ENCODE measurements around the gene PRLH. TPM values are rescaled to one million over a fixed set of nuclear protein-coding genes. Genes with fewer than 3 reads are reported as not detected.

PRLH gene
- total and polyA plus RNA-seq, 2 of the 13 experiments (the other 11 are each of a cell fraction or from before 2014, with no cell fraction given) = not detected

GRCh38 chr2:237520290-237520689 is 46.1 kb upstream of the PRLH start:
- Histone ChIP-seq H3K4me3 (replicated peaks in 1 of 3; ENCODE audit: insufficient read depth in 1 of 3, low read depth in 2 of 3, low read length in 3 of 3) (no peak overlapping the region), H3K9me3 (ENCODE audit: low read length) (no peaks in the 10 kb centered on the region), H3K36me3 (replicated peaks in 1 of 2; ENCODE audit: control insufficient read depth in 1 of 2, insufficient read depth in 2 of 2, low read length in 2 of 2) (no peaks in the 10 kb centered on the region), H3K4me1 (ENCODE audit: insufficient read depth, low read length) (peaks cover 9% of the 10 kb centered on the region), H3K4me2 (ENCODE audit: low read depth, low read length) (no peak overlapping the region), H3K9ac (ENCODE audit: insufficient read depth, low read depth, low read length) (no peak overlapping the region), H3K27ac (ENCODE audit: extremely low read length, insufficient read depth, low read length) (no peak overlapping the region), H2AFZ (ENCODE audit: low read length) (no peak overlapping the region), H3K79me2 (ENCODE audit: insufficient read depth, low read length) (no peaks in the 10 kb centered on the region), H4K20me1 (ENCODE audit: insufficient read depth, low read length) (no peaks in the 10 kb centered on the region), H3K27me3 (ENCODE audit: control insufficient read depth in 1 of 2, insufficient read depth in 2 of 2, low read length in 2 of 2) (peaks cover 0 to 17% of the 10 kb centered on the region in 2 experiments; a peak in 4 of 5 replicates)
- 39% methylated on average over 6 of the region's 6 CpGs for WGBS (ENCODE audit: low lambda C conversion rate)
- no peak for FAIRE-seq
- intact Hi-C loops (cut with micrococcal nuclease; ENCODE audit: unreplicated experiment) = no loop called here
- ATAC-seq = no peak
- CTCF ChIA-PET (ENCODE audit: low intra/inter-chr PET ratio, low total read pairs) = no interaction called here
- in situ Hi-C loops (cut with HindIII; ENCODE audit: extremely low pct_ligation_motif_present, low pct_unique_long_range_greater_than_20kb) = no loop called here
- no peak for DNase-seq (ENCODE audit: low spot score)
- BruUV-seq (replicated peaks) = no TSS peak
- POLR2A ChIA-PET = no interaction called here
- TF ChIP-seq MNT (IDR thresholded peaks at IDR 0.05) = no peak
- TF ChIP-seq, protein P1, sequence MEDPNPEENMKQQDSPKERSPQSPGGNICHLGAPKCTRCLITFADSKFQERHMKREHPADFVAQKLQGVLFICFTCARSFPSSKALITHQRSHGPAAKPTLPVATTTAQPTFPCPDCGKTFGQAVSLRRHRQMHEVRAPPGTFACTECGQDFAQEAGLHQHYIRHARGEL (CRISPR knock-in tag; IDR thresholded peaks at IDR 0.05) = no peak

- FAIRE-seq = peak; percentile 53
- 46% methylated on average over 2 of the region's 6 CpGs for WGBS (ENCODE audit: low lambda C conversion rate)
- DNase-seq (ENCODE audit: low spot score) = peak; percentile 54
- TF ChIP-seq KLF11 (CRISPR knock-in tag; IDR thresholded peaks at IDR 0.05) (no peak), KAT8 (CRISPR knock-in tag; IDR thresholded peaks at IDR 0.05) (no peak), HNF4A (CRISPR knock-in tag; IDR thresholded peaks at IDR 0.05) (peak; percentile 70), ZSCAN22 (CRISPR knock-in tag; IDR thresholded peaks at IDR 0.05) (no peak), ZNF687 (CRISPR knock-in tag; IDR thresholded peaks at IDR 0.05) (peak; percentile 83), SPEN (CRISPR knock-in tag; IDR thresholded peaks at IDR 0.05; ENCODE audit: low read depth) (peak; percentile 69; the same call in 1 of the 2 replicates)
- TF ChIP-seq, protein P2, sequence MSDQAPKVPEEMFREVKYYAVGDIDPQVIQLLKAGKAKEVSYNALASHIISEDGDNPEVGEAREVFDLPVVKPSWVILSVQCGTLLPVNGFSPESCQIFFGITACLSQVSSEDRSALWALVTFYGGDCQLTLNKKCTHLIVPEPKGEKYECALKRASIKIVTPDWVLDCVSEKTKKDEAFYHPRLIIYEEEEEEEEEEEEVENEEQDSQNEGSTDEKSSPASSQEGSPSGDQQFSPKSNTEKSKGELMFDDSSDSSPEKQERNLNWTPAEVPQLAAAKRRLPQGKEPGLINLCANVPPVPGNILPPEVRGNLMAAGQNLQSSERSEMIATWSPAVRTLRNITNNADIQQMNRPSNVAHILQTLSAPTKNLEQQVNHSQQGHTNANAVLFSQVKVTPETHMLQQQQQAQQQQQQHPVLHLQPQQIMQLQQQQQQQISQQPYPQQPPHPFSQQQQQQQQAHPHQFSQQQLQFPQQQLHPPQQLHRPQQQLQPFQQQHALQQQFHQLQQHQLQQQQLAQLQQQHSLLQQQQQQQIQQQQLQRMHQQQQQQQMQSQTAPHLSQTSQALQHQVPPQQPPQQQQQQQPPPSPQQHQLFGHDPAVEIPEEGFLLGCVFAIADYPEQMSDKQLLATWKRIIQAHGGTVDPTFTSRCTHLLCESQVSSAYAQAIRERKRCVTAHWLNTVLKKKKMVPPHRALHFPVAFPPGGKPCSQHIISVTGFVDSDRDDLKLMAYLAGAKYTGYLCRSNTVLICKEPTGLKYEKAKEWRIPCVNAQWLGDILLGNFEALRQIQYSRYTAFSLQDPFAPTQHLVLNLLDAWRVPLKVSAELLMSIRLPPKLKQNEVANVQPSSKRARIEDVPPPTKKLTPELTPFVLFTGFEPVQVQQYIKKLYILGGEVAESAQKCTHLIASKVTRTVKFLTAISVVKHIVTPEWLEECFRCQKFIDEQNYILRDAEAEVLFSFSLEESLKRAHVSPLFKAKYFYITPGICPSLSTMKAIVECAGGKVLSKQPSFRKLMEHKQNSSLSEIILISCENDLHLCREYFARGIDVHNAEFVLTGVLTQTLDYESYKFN (CRISPR knock-in tag; conservative IDR thresholded peaks at IDR 0.05) = peak; percentile 38; the same call in 1 of the 2 replicates
These were observed 41.7 kb upstream of the PRLH start for GRCh38 chr2:237524631-237525030.

More at GRCh38 chr2:237524631-237525030, 41.7 kb upstream of the PRLH start:
- Histone ChIP-seq H4K20me1 (ENCODE audit: insufficient read depth, low read length) (no peaks in the 10 kb centered on the region), H3K36me3 (replicated peaks in 1 of 2; ENCODE audit: control insufficient read depth in 1 of 2, insufficient read depth in 2 of 2, low read length in 2 of 2) (no peaks in the 10 kb centered on the region), H3K79me2 (ENCODE audit: insufficient read depth, low read length) (no peaks in the 10 kb centered on the region), H2AFZ (ENCODE audit: low read length) (no peak overlapping the region), H3K27ac (ENCODE audit: extremely low read length, insufficient read depth, low read length) (no peak overlapping the region), H3K4me1 (ENCODE audit: insufficient read depth, low read length) (peaks cover 9% of the 10 kb centered on the region), H3K9ac (ENCODE audit: insufficient read depth, low read depth, low read length) (no peak overlapping the region), H3K27me3 (ENCODE audit: control insufficient read depth in 1 of 2, insufficient read depth in 2 of 2, low read length in 2 of 2) (peaks cover under 1 to 25% of the 10 kb centered on the region in 2 experiments; a peak in 3 of 5 replicates), H3K4me3 (replicated peaks in 1 of 3; ENCODE audit: insufficient read depth in 1 of 3, low read depth in 2 of 3, low read length in 3 of 3) (no peak overlapping the region), H3K4me2 (ENCODE audit: low read depth, low read length) (peak overlapping the region; percentile 43), H3K9me3 (ENCODE audit: low read length) (no peaks in the 10 kb centered on the region)
- ATAC-seq = peak; percentile 93
- CTCF ChIA-PET (ENCODE audit: low intra/inter-chr PET ratio, low total read pairs) = no interaction called here
- in situ Hi-C loops (cut with HindIII; ENCODE audit: extremely low pct_ligation_motif_present, low pct_unique_long_range_greater_than_20kb) = no loop called here
- POLR2A ChIA-PET = no interaction called here
- intact Hi-C loops (cut with micrococcal nuclease; ENCODE audit: unreplicated experiment) = no loop called here
- no TSS peak for BruUV-seq (replicated peaks)
